ENCODE measurements around the gene SAMSN1.

SAMSN1 gene

DNA sequence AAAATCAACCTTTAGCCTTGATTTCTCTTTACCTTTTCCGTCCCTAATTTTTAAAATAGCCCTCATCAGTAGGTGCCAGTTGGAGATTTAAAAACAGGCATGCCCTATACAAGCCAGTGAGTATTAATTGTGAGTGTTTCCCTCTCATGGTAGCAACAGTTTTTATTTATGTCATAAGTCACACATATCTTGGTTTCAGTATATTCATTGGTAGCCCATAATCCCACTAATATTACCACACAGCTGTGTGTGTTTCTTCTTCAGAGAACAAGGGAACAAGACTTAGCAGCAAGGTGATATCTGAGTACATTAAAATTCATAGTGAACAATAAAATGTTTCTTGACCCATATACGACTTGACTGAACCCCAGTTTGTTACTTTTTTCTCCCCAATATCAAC lies 94.6 kb downstream of the SAMSN1 start:
- no peaks in the 10 kb centered on the region for H3K9me3 ChIP-seq (ENCODE audit: insufficient read depth, low read depth, low read length)
- no peak overlapping the region for H3K9ac ChIP-seq (ENCODE audit: low read depth, low read length)
- H3K4me3 ChIP-seq (ENCODE audit: low read length) = no peak overlapping the region
- H3K4me1 ChIP-seq (ENCODE audit: insufficient read depth, low read length) = no peaks in the 10 kb centered on the region; the same call in 1 of the 2 replicates
- no peak overlapping the region for H3K27ac ChIP-seq (ENCODE audit: low read length)
- no peaks in the 10 kb centered on the region for H3K36me3 ChIP-seq (ENCODE audit: insufficient read depth, low read depth, low read length)
- H3K27me3 ChIP-seq (ENCODE audit: insufficient read depth, low read length) = no peaks in the 10 kb centered on the region

- no peaks in the 10 kb centered on the region for H3K36me3 ChIP-seq (ENCODE audit: insufficient read depth, low read depth, low read length)
- H3K4me3 ChIP-seq (ENCODE audit: low read length) = no peak overlapping the region
- H3K27me3 ChIP-seq (ENCODE audit: insufficient read depth, low read length) = no peaks in the 10 kb centered on the region
- no peaks in the 10 kb centered on the region for H3K4me1 ChIP-seq (ENCODE audit: insufficient read depth, low read length)
- H3K9me3 ChIP-seq (ENCODE audit: insufficient read depth, low read depth, low read length) = no peaks in the 10 kb centered on the region
- H3K9ac ChIP-seq (ENCODE audit: low read depth, low read length) = no peak overlapping the region
- H3K27ac ChIP-seq (ENCODE audit: low read length) = no peak overlapping the region
These were observed 97.3 kb downstream of the SAMSN1 start for GRCh38 chr21:14448784-14449183.

GRCh38 chr21:14438211-14438610 lies 107.9 kb downstream of the SAMSN1 start:
- no peaks in the 10 kb centered on the region for H3K9me3 ChIP-seq (ENCODE audit: insufficient read depth, low read depth, low read length)

DNA sequence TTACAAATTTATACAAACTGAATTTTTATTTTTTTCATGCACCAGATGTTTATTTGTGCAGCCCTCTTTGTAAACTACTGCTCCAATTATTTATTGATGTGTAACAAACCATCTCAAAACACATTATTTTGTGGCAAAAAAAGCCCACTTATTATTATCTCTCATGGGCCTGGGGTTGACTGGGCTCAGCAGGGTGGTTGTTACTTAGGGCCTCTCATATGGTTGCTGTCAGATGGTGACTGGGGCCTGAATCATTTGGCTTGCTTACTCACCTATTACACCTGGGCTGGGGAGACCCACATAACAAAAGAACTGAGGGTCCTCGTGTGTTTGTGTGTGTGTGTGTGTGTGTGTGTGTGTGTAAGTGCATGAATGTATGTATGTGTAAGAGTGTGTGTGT lies 110.7 kb downstream of the SAMSN1 start:
- no peaks in the 10 kb centered on the region for H3K4me1 ChIP-seq (ENCODE audit: insufficient read depth, low read length)

More at GRCh38 chr21:14438211-14438610, 107.9 kb downstream of the SAMSN1 start:
- Histone ChIP-seq H3K36me3 (ENCODE audit: insufficient read depth, low read depth, low read length) (no peaks in the 10 kb centered on the region), H3K4me3 (ENCODE audit: low read length) (no peak overlapping the region), H3K4me1 (ENCODE audit: insufficient read depth, low read length) (no peaks in the 10 kb centered on the region), H3K27me3 (ENCODE audit: insufficient read depth, low read length) (no peaks in the 10 kb centered on the region), H3K9ac (ENCODE audit: low read depth, low read length) (no peak overlapping the region), H3K27ac (ENCODE audit: low read length) (no peak overlapping the region)

More for the DNA sequence above, 110.7 kb downstream of the SAMSN1 start:
- Histone ChIP-seq H3K9ac (ENCODE audit: low read depth, low read length) (no peak overlapping the region), H3K36me3 (ENCODE audit: insufficient read depth, low read depth, low read length) (no peaks in the 10 kb centered on the region), H3K9me3 (ENCODE audit: insufficient read depth, low read depth, low read length) (no peaks in the 10 kb centered on the region), H3K27ac (ENCODE audit: low read length) (no peak overlapping the region), H3K27me3 (ENCODE audit: insufficient read depth, low read length) (no peaks in the 10 kb centered on the region), H3K4me3 (ENCODE audit: low read length) (no peak overlapping the region)
